T-cell (primary cell): ENCODE results near the gene CENPX. TPM values are rescaled to one million over a fixed set of nuclear protein-coding genes. Genes with fewer than 3 reads are reported as not detected.

Experiments used
- ATAC-seq, 4 experiments: fragments of 200-7000 bp in 3 of 4; fragments of 150-1000 bp in 1 of 4; cut with Tn5 transposase; replicated peaks in 1 of 4; 1 replicate in 3 of 4; 2 replicates in 1 of 4; pipeline ENCODE4 v1.10.0; 2021; ENCODE audit warnings: moderate library complexity in 3 of 4, mild to moderate bottlenecking in 2 of 4, moderate number of reproducible peaks in 1 of 4
- CTCF ChIA-PET, 2 donors: fragments of 300-600 bp; sonication (Branson Sonifier 250); formaldehyde crosslinking; loops; one replicate each; lab custom pipeline; 2022; ENCODE audit warnings: antibody characterized with exemption in 2 of 2; lab: Charles Lee
- POLR2A ChIA-PET, 2 donors: fragments of 300-600 bp; sonication (Branson Sonifier 250); formaldehyde crosslinking; loops; one replicate each; lab custom pipeline; 2022; ENCODE audit warnings: antibody characterized with exemption in 2 of 2; lab: Charles Lee
- DNase-seq, 35 experiments: peaks; one replicate each; pipeline versions ENCODE4 v3.0.0 to v3.0.0-alpha.2; 2013 to 2023
- H3K27ac ChIP-seq: one replicate; pipeline ENCODE4 v1.5.1; 2013; ENCODE audit warnings: low read length
- H3K27me3 ChIP-seq, 2 experiments: replicated peaks in 1 of 2; 1 replicate in 1 of 2; 2 replicates in 1 of 2; pipeline versions ENCODE4 v1.6.1 to v1.7.0; 2013; ENCODE audit warnings: low read length in 1 of 2, mixed read lengths in 1 of 2; ENCODE audit not compliant: control insufficient read depth in 2 of 2, insufficient read depth in 2 of 2; ENCODE audit errors: extremely low read depth in 1 of 2
- H3K36me3 ChIP-seq, 2 donors: 1 replicate in 1 of 2; 2 replicates in 1 of 2; pipeline versions ENCODE4 v1.6.1 to v1.7.0; 2013; ENCODE audit warnings: low read length in 1 of 2; ENCODE audit not compliant: control insufficient read depth in 2 of 2, insufficient read depth in 1 of 2; ENCODE audit errors: extremely low read depth in 1 of 2
- H3K4me1 ChIP-seq, 2 experiments: 1 replicate in 1 of 2; 2 replicates in 1 of 2; pipeline versions ENCODE4 v1.6.1 to v1.7.0; 2013; ENCODE audit warnings: low read length in 2 of 2, mixed read lengths in 1 of 2; ENCODE audit not compliant: insufficient read depth in 2 of 2, control insufficient read depth in 1 of 2; ENCODE audit errors: extremely low read depth in 1 of 2
- H3K4me3 ChIP-seq, 2 donors: 1 replicate in 1 of 2; 2 replicates in 1 of 2; pipeline versions ENCODE4 v1.5.1 to v1.7.0; 2013; ENCODE audit warnings: mild to moderate bottlenecking in 2 of 2, low read length in 1 of 2, moderate library complexity in 1 of 2; ENCODE audit not compliant: control insufficient read depth in 1 of 2; ENCODE audit errors: extremely low read depth in 1 of 2
- H3K9me3 ChIP-seq: 2 replicates; pipeline ENCODE4 v1.7.0; 2013
- H3K27ac Mint-ChIP-seq, 2 donors: one replicate each; pipeline ENCODE4 v1.8.0; 2020 to 2021; ENCODE audit warnings: mild to moderate bottlenecking in 2 of 2, mixed read lengths in 2 of 2
- H3K27me3 Mint-ChIP-seq, 2 donors: one replicate each; pipeline ENCODE4 v1.8.0; 2021 to 2022; ENCODE audit warnings: mixed read lengths in 2 of 2
- H3K36me3 Mint-ChIP-seq: one replicate; pipeline ENCODE4 v1.8.0; 2021; ENCODE audit warnings: mixed read lengths
- H3K4me1 Mint-ChIP-seq, 3 donors: one replicate each; pipeline ENCODE4 v1.8.0; 2020 to 2022; ENCODE audit warnings: mixed read lengths in 3 of 3, mild to moderate bottlenecking in 1 of 3
- H3K4me3 Mint-ChIP-seq, 3 donors: one replicate each; pipeline ENCODE4 v1.8.0; 2020 to 2022; ENCODE audit warnings: mild to moderate bottlenecking in 3 of 3, mixed read lengths in 3 of 3, moderate library complexity in 3 of 3
- H3K9me3 Mint-ChIP-seq, 3 donors: one replicate each; pipeline ENCODE4 v1.8.0; 2020 to 2022; ENCODE audit warnings: mixed read lengths in 3 of 3
- WGBS: methylation state at CpG from one replicate; pipeline ENCODE4 v1.1.5; 2013; ENCODE audit warnings: missing lambda C conversion rate; ENCODE audit not compliant: insufficient coverage; 5-methylcytosine and 5-hydroxymethylcytosine counted together
- total RNA-seq, 35 experiments: library from RNA in 6 of 35; stranded (reverse) in 6 of 35; fragments of 120-200 nt in 1 of 35; gene quantifications; one replicate each; pipeline versions ENCODE4 v1.2.1 to v1.2.4 and lab custom pipeline; 2013 to 2026

The CENPX gene
- total RNA-seq, 5 donors from 2014 or later (not counting 1 experiment from before 2014, with no cell fraction given): 26.7 to 47.8 (median 43.7) TPM

DNA sequence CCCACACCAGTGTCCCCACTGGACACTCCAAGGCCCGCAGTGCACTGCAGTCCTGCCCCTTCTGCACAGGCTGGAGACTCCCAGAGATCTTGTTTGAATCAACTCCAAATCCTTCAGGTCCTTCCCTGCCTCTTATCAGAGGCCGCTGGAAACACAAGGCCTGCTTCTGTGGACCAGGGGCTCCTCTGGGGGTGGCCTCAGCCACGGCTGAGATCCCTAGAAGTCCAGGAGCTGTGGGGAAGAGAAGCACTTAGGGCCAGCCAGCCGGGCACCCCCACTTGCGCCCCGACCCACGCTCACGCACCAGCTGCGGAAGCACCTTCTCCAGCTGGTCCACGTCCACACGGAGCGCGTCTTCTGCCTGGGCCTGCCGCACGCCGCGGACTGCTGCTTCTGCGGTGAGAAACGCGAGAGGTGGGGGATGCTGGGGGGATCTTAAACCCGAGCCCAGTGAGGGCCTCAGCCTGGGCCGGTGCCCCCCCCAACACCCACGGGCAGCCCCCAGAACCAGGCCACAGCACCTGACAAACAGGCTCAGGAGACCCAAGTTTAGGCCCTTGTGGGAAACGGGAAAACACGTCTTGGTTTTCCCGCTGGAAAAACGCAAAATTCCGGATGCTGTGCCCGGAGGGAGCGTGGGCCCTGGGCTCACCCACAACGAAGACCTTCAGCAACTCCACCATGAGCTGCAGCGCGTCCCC, 3.5 kb downstream of the CENPX start:
- no peak overlapping the region for H3K4me3 Mint-ChIP-seq

DNA sequence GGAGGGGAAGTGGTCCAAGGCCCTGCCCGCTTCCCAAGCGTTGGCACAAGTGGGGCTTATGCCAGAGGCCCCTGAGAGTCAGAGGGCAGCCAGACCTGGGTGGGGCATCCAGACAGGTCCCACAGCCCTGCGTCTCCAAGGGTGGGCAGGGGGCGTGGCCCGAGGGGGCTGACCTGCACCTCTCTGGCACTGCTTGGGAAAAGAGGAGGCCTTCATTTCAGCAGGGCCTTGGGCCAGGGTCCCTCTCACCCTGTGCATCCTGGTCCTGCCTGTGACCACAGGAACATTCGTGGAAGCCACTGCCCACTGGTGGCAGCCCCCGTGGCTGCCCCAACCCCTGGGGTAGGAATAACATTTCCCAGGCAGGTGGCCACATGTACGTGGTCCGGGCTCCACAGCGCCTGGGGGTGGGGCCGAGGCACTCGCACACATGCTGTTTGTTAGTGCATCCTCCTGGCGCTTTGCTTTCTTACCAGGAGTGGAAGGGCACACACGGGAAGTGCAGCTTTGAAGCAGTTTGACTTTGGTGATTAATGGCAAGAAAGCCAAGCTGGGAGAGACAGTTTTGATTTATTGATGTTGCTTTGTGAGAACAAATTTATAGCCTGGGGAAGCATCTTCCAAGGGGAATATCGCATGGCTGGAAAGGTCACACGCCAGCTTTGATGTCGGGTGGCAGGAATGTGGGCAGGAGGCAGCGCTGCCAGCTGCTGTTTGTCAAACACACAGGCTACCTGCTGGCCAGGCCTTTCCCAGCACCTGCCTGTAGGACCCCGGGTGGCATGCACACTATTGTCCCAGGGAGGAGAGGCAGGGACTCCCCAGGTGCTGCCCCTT, 4.3 kb downstream of the CENPX start:
- Mint-ChIP-seq H3K36me3 (no peaks in the 10 kb centered on the region), H3K4me1 (peaks cover 9 to 20% (median 13%) of the 10 kb centered on the region in 3 donors), H3K27me3 (no peaks in the 10 kb centered on the region), H3K27ac (no peak overlapping the region), H3K9me3 (no peaks in the 10 kb centered on the region), H3K4me3 (no peak overlapping the region)
- no peak for ATAC-seq
- CTCF ChIA-PET: no interaction called here
- WGBS: 89% methylated on average over 19 of the region's 19 CpGs
- POLR2A ChIA-PET: no interaction called here
- no peak overlapping the region for H3K27ac ChIP-seq
- DNase-seq: no peak
- H3K36me3 ChIP-seq: peaks cover 0 to 5% of the 10 kb centered on the region in 2 donors
- peaks cover 7 to 26% of the 10 kb centered on the region in 2 experiments for H3K4me1 ChIP-seq
- H3K9me3 ChIP-seq: no peaks in the 10 kb centered on the region
- H3K27me3 ChIP-seq: no peaks in the 10 kb centered on the region
- H3K4me3 ChIP-seq: no peak overlapping the region

More for the DNA sequence above, 3.5 kb downstream of the CENPX start:
- Mint-ChIP-seq H3K9me3 (no peaks in the 10 kb centered on the region), H3K36me3 (no peaks in the 10 kb centered on the region), H3K27ac (no peak overlapping the region), H3K4me1 (peaks cover 14 to 25% (median 17%) of the 10 kb centered on the region in 3 donors), H3K27me3 (no peaks in the 10 kb centered on the region)
- ATAC-seq: no peak
- no peak overlapping the region for H3K4me3 ChIP-seq
- peaks cover 0 to under 1% of the 10 kb centered on the region in 2 experiments for H3K27me3 ChIP-seq
- CTCF ChIA-PET: interaction anchor here in 1 of 2 donors (1.0 to 4.3 kb wide), 2 partner anchors 52 to 59 kb away, joined by 5 to 26 read pairs; no protein-coding TSS in a partner anchor
- 94% methylated on average over 29 of the region's 33 CpGs for WGBS
- POLR2A ChIA-PET: no interaction called here
- no peak for DNase-seq
- no peaks in the 10 kb centered on the region for H3K9me3 ChIP-seq
- no peak overlapping the region for H3K27ac ChIP-seq
- peaks cover 0 to 5% of the 10 kb centered on the region in 2 donors for H3K36me3 ChIP-seq
- H3K4me1 ChIP-seq: peaks cover 11 to 34% of the 10 kb centered on the region in 2 experiments

GRCh38 chr17:82017612-82018151, 5.0 kb downstream of the CENPX start:
- CTCF ChIA-PET: no interaction called here
- H3K36me3 Mint-ChIP-seq: no peaks in the 10 kb centered on the region
- POLR2A ChIA-PET: no interaction called here
- H3K4me3 Mint-ChIP-seq: no peak overlapping the region
- peaks cover 9 to 16% (median 13%) of the 10 kb centered on the region in 3 donors for H3K4me1 Mint-ChIP-seq
- no peaks in the 10 kb centered on the region for H3K27me3 ChIP-seq
- H3K4me3 ChIP-seq: no peak overlapping the region
- H3K9me3 ChIP-seq: no peaks in the 10 kb centered on the region
- DNase-seq: no peak
- H3K4me1 ChIP-seq: peaks cover 7 to 26% of the 10 kb centered on the region in 2 experiments
- no peak overlapping the region for H3K27ac Mint-ChIP-seq
- WGBS: 78% methylated on average over 8 of the region's 13 CpGs
- H3K9me3 Mint-ChIP-seq: no peaks in the 10 kb centered on the region
- peaks cover 0 to 5% of the 10 kb centered on the region in 2 donors for H3K36me3 ChIP-seq
- no peak overlapping the region for H3K27ac ChIP-seq
- no peak for ATAC-seq
- H3K27me3 Mint-ChIP-seq: no peaks in the 10 kb centered on the region

GRCh38 chr17:82016875-82017459, 5.7 kb downstream of the CENPX start:
- H3K4me3 Mint-ChIP-seq: no peak overlapping the region
- no peaks in the 10 kb centered on the region for H3K27me3 ChIP-seq
- H3K36me3 Mint-ChIP-seq: no peaks in the 10 kb centered on the region
- WGBS: 91% methylated on average over 17 of the region's 24 CpGs
- H3K9me3 Mint-ChIP-seq: no peaks in the 10 kb centered on the region
- H3K27me3 Mint-ChIP-seq: no peaks in the 10 kb centered on the region
- H3K9me3 ChIP-seq: no peaks in the 10 kb centered on the region
- H3K4me1 Mint-ChIP-seq: peaks cover 7 to 14% (median 11%) of the 10 kb centered on the region in 3 donors
- peaks cover 0 to 5% of the 10 kb centered on the region in 2 donors for H3K36me3 ChIP-seq
- H3K27ac Mint-ChIP-seq: no peak overlapping the region
- DNase-seq: no peak
- ATAC-seq: no peak
- CTCF ChIA-PET: no interaction called here
- no peak overlapping the region for H3K4me3 ChIP-seq
- H3K4me1 ChIP-seq: peaks cover 5 to 21% of the 10 kb centered on the region in 2 experiments
- no peak overlapping the region for H3K27ac ChIP-seq
- POLR2A ChIA-PET: no interaction called here

- DNase-seq (no peak), ATAC-seq (no peak)
- H3K27ac Mint-ChIP-seq: no peak overlapping the region
- H3K4me1 Mint-ChIP-seq: peaks cover 0 to 7% (median 4%) of the 10 kb centered on the region in 3 donors
- Histone ChIP-seq H3K4me3 (no peak overlapping the region), H3K27ac (no peak overlapping the region), H3K27me3 (no peaks in the 10 kb centered on the region), H3K4me1 (peaks cover 2 to 14% of the 10 kb centered on the region in 2 experiments), H3K9me3 (no peaks in the 10 kb centered on the region), H3K36me3 (peaks cover 2 to 5% of the 10 kb centered on the region in 2 donors)
- 87% methylated on average over 19 of the region's 28 CpGs for WGBS
- H3K36me3 Mint-ChIP-seq: no peaks in the 10 kb centered on the region
- ChIA-PET POLR2A (no interaction called here), CTCF (no interaction called here)
- no peak overlapping the region for H3K4me3 Mint-ChIP-seq
- H3K9me3 Mint-ChIP-seq: no peaks in the 10 kb centered on the region
- no peaks in the 10 kb centered on the region for H3K27me3 Mint-ChIP-seq
Measured at GRCh38 chr17:82016061-82016874, 6.4 kb downstream of the CENPX start.
